Measurements from ENCODE around the gene DUOX1.

Gene DUOX1

GRCh38 chr15:45147606-45148005 is 17.8 kb downstream of the DUOX1 start:
- Histone ChIP-seq H3K36me3 (replicated peaks; ENCODE audit: low read depth, low read length) (no peaks in the 10 kb centered on the region), H3K9me3 (ENCODE audit: insufficient read depth, low read length) (no peaks in the 10 kb centered on the region), H3K4me1 (ENCODE audit: low read length) (no peaks in the 10 kb centered on the region), H3K79me2 (ENCODE audit: low read length) (no peaks in the 10 kb centered on the region), H3K27me3 (ENCODE audit: low read depth, low read length) (no peaks in the 10 kb centered on the region), H3K9ac (ENCODE audit: low read length) (no peak overlapping the region), H3K27ac (ENCODE audit: low read length) (no peak overlapping the region), H3K4me2 (ENCODE audit: low read length) (no peak overlapping the region), H2AFZ (ENCODE audit: low read depth, low read length) (no peak overlapping the region), H3K4me3 (ENCODE audit: low read length) (no peak overlapping the region), H4K20me1 (ENCODE audit: insufficient read depth, low read length) (no peaks in the 10 kb centered on the region)
- TF ChIP-seq CTCF (IDR thresholded peaks at IDR 0.05; ENCODE audit: low read depth, low read length) (no peak), EZH2phosphoT487 (IDR thresholded peaks at IDR 0.05; ENCODE audit: low read depth) (no peak)

- H3K4me3 ChIP-seq (ENCODE audit: low read length), result no peak overlapping the region
- no peak for TF ChIP-seq CTCF (IDR thresholded peaks at IDR 0.05; ENCODE audit: low read depth, low read length)
- TF ChIP-seq EZH2phosphoT487 (IDR thresholded peaks at IDR 0.05; ENCODE audit: low read depth), result no peak
These were observed 18.6 kb downstream of the DUOX1 start for GRCh38 chr15:45148076-45149059.

GRCh38 chr15:45149060-45149459 is 19.3 kb downstream of the DUOX1 start:
- H3K27ac ChIP-seq (ENCODE audit: low read length), result no peak overlapping the region
- no peaks in the 10 kb centered on the region for H3K36me3 ChIP-seq (replicated peaks; ENCODE audit: low read depth, low read length)
- H3K27me3 ChIP-seq (ENCODE audit: low read depth, low read length), result no peaks in the 10 kb centered on the region
- no peak overlapping the region for H2AFZ ChIP-seq (ENCODE audit: low read depth, low read length)
- no peak for TF ChIP-seq CTCF (IDR thresholded peaks at IDR 0.05; ENCODE audit: low read depth, low read length)
- TF ChIP-seq EZH2phosphoT487 (IDR thresholded peaks at IDR 0.05; ENCODE audit: low read depth), result no peak
- H4K20me1 ChIP-seq (ENCODE audit: insufficient read depth, low read length), result no peaks in the 10 kb centered on the region
- no peak overlapping the region for H3K9ac ChIP-seq (ENCODE audit: low read length)
- H3K4me2 ChIP-seq (ENCODE audit: low read length), result no peak overlapping the region
- no peaks in the 10 kb centered on the region for H3K9me3 ChIP-seq (ENCODE audit: insufficient read depth, low read length)
- H3K79me2 ChIP-seq (ENCODE audit: low read length), result no peaks in the 10 kb centered on the region
- H3K4me3 ChIP-seq (ENCODE audit: low read length), result no peak overlapping the region
- H3K4me1 ChIP-seq (ENCODE audit: low read length), result no peaks in the 10 kb centered on the region

More at GRCh38 chr15:45148076-45149059, 18.6 kb downstream of the DUOX1 start:
- no peak overlapping the region for H3K4me2 ChIP-seq (ENCODE audit: low read length)
- H3K9ac ChIP-seq (ENCODE audit: low read length), result no peak overlapping the region
- H3K27ac ChIP-seq (ENCODE audit: low read length), result no peak overlapping the region
- H4K20me1 ChIP-seq (ENCODE audit: insufficient read depth, low read length), result no peaks in the 10 kb centered on the region
- no peaks in the 10 kb centered on the region for H3K9me3 ChIP-seq (ENCODE audit: insufficient read depth, low read length)
- no peaks in the 10 kb centered on the region for H3K36me3 ChIP-seq (replicated peaks; ENCODE audit: low read depth, low read length)
- no peaks in the 10 kb centered on the region for H3K4me1 ChIP-seq (ENCODE audit: low read length)
- no peak overlapping the region for H2AFZ ChIP-seq (ENCODE audit: low read depth, low read length)
- H3K27me3 ChIP-seq (ENCODE audit: low read depth, low read length), result no peaks in the 10 kb centered on the region
- no peaks in the 10 kb centered on the region for H3K79me2 ChIP-seq (ENCODE audit: low read length)

- H4K20me1 ChIP-seq (ENCODE audit: insufficient read depth, low read length), result no peaks in the 10 kb centered on the region
- H3K79me2 ChIP-seq (ENCODE audit: low read length), result no peaks in the 10 kb centered on the region
- no peak overlapping the region for H3K9ac ChIP-seq (ENCODE audit: low read length)
- no peaks in the 10 kb centered on the region for H3K27me3 ChIP-seq (ENCODE audit: low read depth, low read length)
- H3K4me3 ChIP-seq (ENCODE audit: low read length), result no peak overlapping the region
- H3K36me3 ChIP-seq (replicated peaks; ENCODE audit: low read depth, low read length), result no peaks in the 10 kb centered on the region
- H3K4me1 ChIP-seq (ENCODE audit: low read length), result no peaks in the 10 kb centered on the region
- no peak overlapping the region for H2AFZ ChIP-seq (ENCODE audit: low read depth, low read length)
- TF ChIP-seq CTCF (IDR thresholded peaks at IDR 0.05; ENCODE audit: low read depth, low read length), result no peak
- TF ChIP-seq EZH2phosphoT487 (IDR thresholded peaks at IDR 0.05; ENCODE audit: low read depth), result no peak
- H3K4me2 ChIP-seq (ENCODE audit: low read length), result no peak overlapping the region
- no peaks in the 10 kb centered on the region for H3K9me3 ChIP-seq (ENCODE audit: insufficient read depth, low read length)
- H3K27ac ChIP-seq (ENCODE audit: low read length), result no peak overlapping the region
These were observed 20.7 kb downstream of the DUOX1 start for GRCh38 chr15:45150481-45150880.
